OCI-LY3 (cell line): ENCODE measurements around the gene TPCN1.

Source experiments
- EZH2phosphoT487 ChIP-seq: fragments of 200-600 bp; shearing (Covaris generic); IDR thresholded peaks from 2 replicates; pipeline ENCODE4 v1.6.1; 2018; ENCODE audit warnings: antibody characterized with exemption, mixed run types, low read depth
- TF ChIP-seq, protein P1 (sequence below): fragments of 200-600, 300-600 bp; sonication (generic); IDR thresholded peaks from 2 replicates; pipeline ENCODE4 v1.5.1; 2014; ENCODE audit warnings: antibody characterized with exemption, low read length, low read depth

- TF ChIP-seq, protein P1, sequence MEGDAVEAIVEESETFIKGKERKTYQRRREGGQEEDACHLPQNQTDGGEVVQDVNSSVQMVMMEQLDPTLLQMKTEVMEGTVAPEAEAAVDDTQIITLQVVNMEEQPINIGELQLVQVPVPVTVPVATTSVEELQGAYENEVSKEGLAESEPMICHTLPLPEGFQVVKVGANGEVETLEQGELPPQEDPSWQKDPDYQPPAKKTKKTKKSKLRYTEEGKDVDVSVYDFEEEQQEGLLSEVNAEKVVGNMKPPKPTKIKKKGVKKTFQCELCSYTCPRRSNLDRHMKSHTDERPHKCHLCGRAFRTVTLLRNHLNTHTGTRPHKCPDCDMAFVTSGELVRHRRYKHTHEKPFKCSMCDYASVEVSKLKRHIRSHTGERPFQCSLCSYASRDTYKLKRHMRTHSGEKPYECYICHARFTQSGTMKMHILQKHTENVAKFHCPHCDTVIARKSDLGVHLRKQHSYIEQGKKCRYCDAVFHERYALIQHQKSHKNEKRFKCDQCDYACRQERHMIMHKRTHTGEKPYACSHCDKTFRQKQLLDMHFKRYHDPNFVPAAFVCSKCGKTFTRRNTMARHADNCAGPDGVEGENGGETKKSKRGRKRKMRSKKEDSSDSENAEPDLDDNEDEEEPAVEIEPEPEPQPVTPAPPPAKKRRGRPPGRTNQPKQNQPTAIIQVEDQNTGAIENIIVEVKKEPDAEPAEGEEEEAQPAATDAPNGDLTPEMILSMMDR, result no peak
- TF ChIP-seq EZH2phosphoT487, result no peak
Observed at GRCh38 chr12:113228394-113229028, 7.2 kb downstream of the TPCN1 start.
